ENCODE data around the gene SMIM5.
A peak's percentile ranks its signal among the peaks of the same experiment; 100 is the strongest.

SMIM5 gene

GRCh38 chr17:75645889-75646637, 12.8 kb downstream of the SMIM5 start:
- Histone ChIP-seq H3K9me3 (ENCODE audit: control insufficient read depth, low read length) (no peaks in the 10 kb centered on the region), H3K27me3 (replicated peaks; ENCODE audit: control insufficient read depth, insufficient read depth, low read length) (no peaks in the 10 kb centered on the region), H3K4me3 (ENCODE audit: low read length) (no peak overlapping the region), H3K4me1 (ENCODE audit: control insufficient read depth, insufficient read depth, low read length) (no peaks in the 10 kb centered on the region), H3K36me3 (ENCODE audit: control insufficient read depth, insufficient read depth, low read length, severe bottlenecking) (peaks cover 18% of the 10 kb centered on the region), H3K9ac (ENCODE audit: low read length) (no peak overlapping the region)
- no peak for DNase-seq (ENCODE audit: low read depth)

DNA sequence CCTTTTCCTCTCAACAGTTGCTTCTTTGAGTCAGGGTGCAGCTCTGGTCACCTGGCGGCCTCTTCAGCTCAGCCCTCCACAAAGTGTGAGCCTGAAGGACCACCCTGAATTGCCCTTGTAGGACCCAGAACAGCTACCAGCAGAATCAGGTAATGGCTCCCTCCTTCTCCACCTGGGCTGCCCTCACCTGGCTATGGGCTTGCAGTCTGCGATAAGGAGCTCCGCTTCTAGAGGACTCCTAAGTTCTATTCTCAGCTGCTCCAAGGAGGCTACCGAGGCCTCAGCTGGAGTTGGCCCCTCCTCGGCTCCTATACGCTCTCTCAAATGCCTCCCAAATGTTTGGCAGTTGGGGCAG, 13.4 kb downstream of the SMIM5 start:
- no peak for DNase-seq (ENCODE audit: low read depth)
- no peak overlapping the region for H3K4me3 ChIP-seq (ENCODE audit: low read length)
- H3K4me1 ChIP-seq (ENCODE audit: control insufficient read depth, insufficient read depth, low read length), result no peaks in the 10 kb centered on the region
- H3K9me3 ChIP-seq (ENCODE audit: control insufficient read depth, low read length), result no peaks in the 10 kb centered on the region
- no peak overlapping the region for H3K9ac ChIP-seq (ENCODE audit: low read length)
- no peaks in the 10 kb centered on the region for H3K27me3 ChIP-seq (replicated peaks; ENCODE audit: control insufficient read depth, insufficient read depth, low read length)
- H3K36me3 ChIP-seq (ENCODE audit: control insufficient read depth, insufficient read depth, low read length, severe bottlenecking), result peaks cover 21% of the 10 kb centered on the region

GRCh38 chr17:75647061-75647460, 13.8 kb downstream of the SMIM5 start:
- H3K9ac ChIP-seq (ENCODE audit: low read length), result no peak overlapping the region
- no peak for DNase-seq (ENCODE audit: low read depth)
- H3K9me3 ChIP-seq (ENCODE audit: control insufficient read depth, low read length), result no peaks in the 10 kb centered on the region
- H3K4me3 ChIP-seq (ENCODE audit: low read length), result no peak overlapping the region
- H3K27me3 ChIP-seq (replicated peaks; ENCODE audit: control insufficient read depth, insufficient read depth, low read length), result no peaks in the 10 kb centered on the region
- peaks cover 24% of the 10 kb centered on the region for H3K36me3 ChIP-seq (ENCODE audit: control insufficient read depth, insufficient read depth, low read length, severe bottlenecking)
- no peaks in the 10 kb centered on the region for H3K4me1 ChIP-seq (ENCODE audit: control insufficient read depth, insufficient read depth, low read length)

DNA sequence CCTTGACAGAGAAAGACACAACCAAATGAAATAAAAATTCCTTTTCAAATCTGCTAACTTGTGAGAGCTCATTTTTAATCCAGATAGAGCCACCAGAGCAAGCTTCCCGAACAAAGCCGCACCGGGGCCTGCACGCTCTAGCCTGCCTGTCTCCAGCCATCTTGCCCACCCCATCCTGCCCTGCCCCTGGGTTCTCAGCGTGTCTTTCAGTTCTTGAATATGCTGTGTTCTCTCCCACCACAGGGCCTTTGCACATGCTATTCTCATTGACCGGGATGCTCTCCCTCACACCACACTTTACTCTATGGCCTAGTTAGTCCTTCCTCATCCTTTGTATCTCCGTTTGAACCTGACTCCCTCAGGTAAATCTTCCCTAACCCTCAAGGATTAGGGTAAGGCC, 14.7 kb downstream of the SMIM5 start:
- Histone ChIP-seq H3K4me1 (ENCODE audit: control insufficient read depth, insufficient read depth, low read length) (no peaks in the 10 kb centered on the region), H3K9me3 (ENCODE audit: control insufficient read depth, low read length) (no peaks in the 10 kb centered on the region), H3K4me3 (ENCODE audit: low read length) (no peak overlapping the region), H3K36me3 (ENCODE audit: control insufficient read depth, insufficient read depth, low read length, severe bottlenecking) (peaks cover 29% of the 10 kb centered on the region), H3K27me3 (replicated peaks; ENCODE audit: control insufficient read depth, insufficient read depth, low read length) (no peaks in the 10 kb centered on the region), H3K9ac (ENCODE audit: low read length) (no peak overlapping the region)
- no peak for DNase-seq (ENCODE audit: low read depth)

DNA sequence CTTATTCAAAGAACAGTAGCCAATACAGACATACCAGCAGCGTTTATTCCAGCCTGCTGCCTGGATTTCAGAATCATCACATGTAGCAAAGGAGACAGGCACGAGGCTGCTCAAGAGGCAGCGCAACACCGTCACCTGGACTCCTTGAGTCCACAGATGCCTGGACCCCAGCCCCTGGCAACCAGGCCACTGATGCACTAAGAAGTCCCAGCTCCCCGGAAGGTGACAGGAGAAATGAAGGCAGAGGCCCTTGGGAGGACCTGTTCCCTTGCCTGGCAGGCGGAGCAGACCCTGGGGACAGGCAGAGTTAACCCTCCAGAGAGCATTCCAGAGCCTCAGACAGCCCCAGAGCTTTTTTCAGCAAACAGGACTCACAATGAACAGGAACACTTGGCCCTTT, 16.5 kb downstream of the SMIM5 start:
- no peaks in the 10 kb centered on the region for H3K9me3 ChIP-seq (ENCODE audit: control insufficient read depth, low read length)
- no peaks in the 10 kb centered on the region for H3K4me1 ChIP-seq (ENCODE audit: control insufficient read depth, insufficient read depth, low read length)
- H3K9ac ChIP-seq (ENCODE audit: low read length), result no peak overlapping the region
- H3K27me3 ChIP-seq (replicated peaks; ENCODE audit: control insufficient read depth, insufficient read depth, low read length), result no peaks in the 10 kb centered on the region
- H3K4me3 ChIP-seq (ENCODE audit: low read length), result no peak overlapping the region
- peaks cover 29% of the 10 kb centered on the region for H3K36me3 ChIP-seq (ENCODE audit: control insufficient read depth, insufficient read depth, low read length, severe bottlenecking)
- DNase-seq (ENCODE audit: low read depth), result no peak

- DNase-seq (ENCODE audit: low read depth), result no peak
- no peak overlapping the region for H3K9ac ChIP-seq (ENCODE audit: low read length)
- H3K9me3 ChIP-seq (ENCODE audit: control insufficient read depth, low read length), result no peaks in the 10 kb centered on the region
- no peaks in the 10 kb centered on the region for H3K27me3 ChIP-seq (replicated peaks; ENCODE audit: control insufficient read depth, insufficient read depth, low read length)
- peaks cover 29% of the 10 kb centered on the region for H3K36me3 ChIP-seq (ENCODE audit: control insufficient read depth, insufficient read depth, low read length, severe bottlenecking)
- H3K4me3 ChIP-seq (ENCODE audit: low read length), result no peak overlapping the region
- H3K4me1 ChIP-seq (ENCODE audit: control insufficient read depth, insufficient read depth, low read length), result no peaks in the 10 kb centered on the region
Observed at GRCh38 chr17:75650874-75651273, 17.6 kb downstream of the SMIM5 start.

- no peak for DNase-seq (ENCODE audit: low read depth)
- no peaks in the 10 kb centered on the region for H3K27me3 ChIP-seq (replicated peaks; ENCODE audit: control insufficient read depth, insufficient read depth, low read length)
- no peaks in the 10 kb centered on the region for H3K9me3 ChIP-seq (ENCODE audit: control insufficient read depth, low read length)
- H3K4me3 ChIP-seq (ENCODE audit: low read length), result no peak overlapping the region
- H3K9ac ChIP-seq (ENCODE audit: low read length), result no peak overlapping the region
- H3K4me1 ChIP-seq (ENCODE audit: control insufficient read depth, insufficient read depth, low read length), result no peaks in the 10 kb centered on the region
- peaks cover 33% of the 10 kb centered on the region for H3K36me3 ChIP-seq (ENCODE audit: control insufficient read depth, insufficient read depth, low read length, severe bottlenecking)
Observed at GRCh38 chr17:75652341-75652740, 19.1 kb downstream of the SMIM5 start.

- H3K36me3 ChIP-seq (ENCODE audit: control insufficient read depth, insufficient read depth, low read length, severe bottlenecking), result peaks cover 31% of the 10 kb centered on the region
- H3K4me1 ChIP-seq (ENCODE audit: control insufficient read depth, insufficient read depth, low read length), result no peaks in the 10 kb centered on the region
- no peaks in the 10 kb centered on the region for H3K27me3 ChIP-seq (replicated peaks; ENCODE audit: control insufficient read depth, insufficient read depth, low read length)
- no peaks in the 10 kb centered on the region for H3K9me3 ChIP-seq (ENCODE audit: control insufficient read depth, low read length)
- no peak overlapping the region for H3K9ac ChIP-seq (ENCODE audit: low read length)
- no peak overlapping the region for H3K4me3 ChIP-seq (ENCODE audit: low read length)
- DNase-seq (ENCODE audit: low read depth), result peak; percentile 55
Observed at GRCh38 chr17:75652934-75653549, 19.8 kb downstream of the SMIM5 start.

GRCh38 chr17:75654176-75654575, 20.9 kb downstream of the SMIM5 start:
- Histone ChIP-seq H3K4me3 (ENCODE audit: low read length) (no peak overlapping the region), H3K4me1 (ENCODE audit: control insufficient read depth, insufficient read depth, low read length) (no peaks in the 10 kb centered on the region), H3K9ac (ENCODE audit: low read length) (no peak overlapping the region), H3K27me3 (replicated peaks; ENCODE audit: control insufficient read depth, insufficient read depth, low read length) (no peaks in the 10 kb centered on the region), H3K9me3 (ENCODE audit: control insufficient read depth, low read length) (no peaks in the 10 kb centered on the region), H3K36me3 (ENCODE audit: control insufficient read depth, insufficient read depth, low read length, severe bottlenecking) (peaks cover 32% of the 10 kb centered on the region)
- no peak for DNase-seq (ENCODE audit: low read depth)

- DNase-seq (ENCODE audit: low read depth), result no peak
Observed at GRCh38 chr17:75658237-75658636, 25.0 kb downstream of the SMIM5 start.

DNA sequence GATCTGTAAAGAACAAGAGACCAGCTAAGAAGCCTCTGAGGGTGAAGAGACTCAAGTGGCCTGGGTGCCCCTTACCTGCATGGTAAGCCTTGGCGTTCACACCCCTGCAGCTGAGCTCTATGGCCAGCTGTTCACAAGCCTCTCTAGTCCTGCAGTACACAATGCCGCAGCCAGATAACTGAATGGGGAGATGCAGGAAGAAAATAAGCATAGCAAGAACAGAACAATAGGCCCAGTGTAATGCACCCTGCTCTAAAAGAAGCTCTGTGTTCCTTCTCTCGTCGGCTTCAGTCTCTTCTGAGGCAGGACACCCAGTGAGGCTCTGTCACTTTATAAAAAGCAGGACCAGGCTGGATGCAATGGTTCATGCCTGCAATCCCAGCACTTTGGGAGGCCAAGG, 28.3 kb downstream of the SMIM5 start:
- H3K9me3 ChIP-seq (ENCODE audit: control insufficient read depth, low read length), result no peaks in the 10 kb centered on the region
- no peak overlapping the region for H3K9ac ChIP-seq (ENCODE audit: low read length)
- no peak overlapping the region for H3K4me3 ChIP-seq (ENCODE audit: low read length)
- peaks cover 37% of the 10 kb centered on the region for H3K36me3 ChIP-seq (ENCODE audit: control insufficient read depth, insufficient read depth, low read length, severe bottlenecking)
- no peak for DNase-seq (ENCODE audit: low read depth)
- no peaks in the 10 kb centered on the region for H3K27me3 ChIP-seq (replicated peaks; ENCODE audit: control insufficient read depth, insufficient read depth, low read length)
- peaks cover 10% of the 10 kb centered on the region for H3K4me1 ChIP-seq (ENCODE audit: control insufficient read depth, insufficient read depth, low read length)

More at GRCh38 chr17:75658237-75658636, 25.0 kb downstream of the SMIM5 start:
- Histone ChIP-seq H3K4me3 (ENCODE audit: low read length) (no peak overlapping the region), H3K27me3 (replicated peaks; ENCODE audit: control insufficient read depth, insufficient read depth, low read length) (no peaks in the 10 kb centered on the region), H3K9ac (ENCODE audit: low read length) (no peak overlapping the region), H3K4me1 (ENCODE audit: control insufficient read depth, insufficient read depth, low read length) (no peaks in the 10 kb centered on the region), H3K36me3 (ENCODE audit: control insufficient read depth, insufficient read depth, low read length, severe bottlenecking) (peaks cover 37% of the 10 kb centered on the region), H3K9me3 (ENCODE audit: control insufficient read depth, low read length) (no peaks in the 10 kb centered on the region)

- no peak overlapping the region for H3K9ac ChIP-seq (ENCODE audit: low read length)
- peaks cover 10% of the 10 kb centered on the region for H3K4me1 ChIP-seq (ENCODE audit: control insufficient read depth, insufficient read depth, low read length)
- H3K4me3 ChIP-seq (ENCODE audit: low read length), result no peak overlapping the region
- H3K36me3 ChIP-seq (ENCODE audit: control insufficient read depth, insufficient read depth, low read length, severe bottlenecking), result peaks cover 33% of the 10 kb centered on the region
- H3K27me3 ChIP-seq (replicated peaks; ENCODE audit: control insufficient read depth, insufficient read depth, low read length), result no peaks in the 10 kb centered on the region
- no peak for DNase-seq (ENCODE audit: low read depth)
- H3K9me3 ChIP-seq (ENCODE audit: control insufficient read depth, low read length), result no peaks in the 10 kb centered on the region
Observed at GRCh38 chr17:75662511-75662910, 29.3 kb downstream of the SMIM5 start.
